ENCODE measurements around the gene UCK2.

Gene UCK2

GRCh38 chr1:165871311-165872067, 44.1 kb downstream of the UCK2 start:
- peaks cover 38 to 82% (median 76%) of the 10 kb centered on the region in 10 experiments for H3K4me1 ChIP-seq
- H3K4me2 ChIP-seq: peak overlapping the region; percentile 74 to 93 (median 85)
- H4K20me1 ChIP-seq: peaks cover 0 to 89% (median 64%) of the 10 kb centered on the region in 11 experiments; a peak in 18 of 22 replicates
- peak overlapping the region in 3 of 10 experiments; percentile 1 to 31 (median 25); a peak in 5 of 20 replicates for H3K4me3 ChIP-seq
- H3K36me3 ChIP-seq: peaks cover 0 to 27% (median 14%) of the 10 kb centered on the region in 11 experiments; a peak in 15 of 22 replicates
- H3K9ac ChIP-seq: peak overlapping the region; percentile 7 to 75 (median 72); a peak in 18 of 22 replicates
- H3K27me3 ChIP-seq: peaks cover 0 to 21% (median 12%) of the 10 kb centered on the region in 11 experiments; a peak in 11 of 22 replicates
- TF ChIP-seq Cebpa-rat (IDR thresholded peaks at IDR 0.05): peak in 8 of 11 experiments; percentile 44 to 89 (median 76); a peak in 13 of 22 replicates
- peak overlapping the region in 10 of 11 experiments; percentile 1 to 89 (median 85); a peak in 18 of 22 replicates for H3K27ac ChIP-seq
- H3K9me3 ChIP-seq (replicated peaks in 1 of 11): peaks cover 18 to 28% (median 21%) of the 10 kb centered on the region in 11 experiments

- Histone ChIP-seq H3K36me3 (peaks cover 0 to 38% (median 25%) of the 10 kb centered on the region in 11 experiments; a peak in 17 of 22 replicates), H3K27ac (no peak overlapping the region), H3K4me3 (peak overlapping the region in 1 of 10 experiments; percentile 10; a peak in 2 of 20 replicates), H3K27me3 (peaks cover 0 to 21% (median 12%) of the 10 kb centered on the region in 11 experiments; a peak in 11 of 22 replicates), H3K4me2 (peak overlapping the region in 7 of 11 experiments; percentile 20 to 88 (median 81); a peak in 10 of 22 replicates), H3K9me3 (replicated peaks in 1 of 11) (peaks cover 18 to 40% (median 36%) of the 10 kb centered on the region in 11 experiments), H3K4me1 (peaks cover 45 to 88% (median 78%) of the 10 kb centered on the region in 10 experiments), H4K20me1 (peaks cover 0 to 89% (median 56%) of the 10 kb centered on the region in 11 experiments; a peak in 18 of 22 replicates), H3K9ac (no peak overlapping the region)
- no peak for TF ChIP-seq Cebpa-rat (IDR thresholded peaks at IDR 0.05)
These were observed 46.1 kb downstream of the UCK2 start for GRCh38 chr1:165873481-165873880.

DNA sequence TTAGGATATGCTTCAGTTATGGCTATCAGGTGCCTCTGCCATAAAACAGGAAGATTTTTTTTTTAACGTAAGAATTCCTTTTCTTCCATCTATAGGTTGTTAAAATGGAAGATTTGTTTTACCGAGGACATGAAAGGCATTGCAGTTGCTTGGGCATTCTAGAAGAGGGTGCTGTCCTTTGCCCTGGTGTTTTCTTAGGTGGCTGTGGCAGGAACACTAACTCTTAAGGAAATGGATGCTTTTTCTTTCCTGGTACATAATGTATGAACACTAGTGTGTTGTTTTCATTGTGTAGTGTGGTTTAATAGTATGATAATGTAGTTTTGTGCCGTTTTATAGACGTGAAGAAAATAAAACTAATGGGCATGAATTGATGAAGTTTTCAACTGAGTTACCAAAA, 47.2 kb downstream of the UCK2 start:
- Histone ChIP-seq H3K9ac (no peak overlapping the region), H4K20me1 (peaks cover 0 to 89% (median 63%) of the 10 kb centered on the region in 11 experiments; a peak in 18 of 22 replicates), H3K36me3 (peaks cover 0 to 45% (median 33%) of the 10 kb centered on the region in 11 experiments; a peak in 17 of 22 replicates), H3K27ac (no peak overlapping the region), H3K4me3 (no peak overlapping the region), H3K27me3 (peaks cover 0 to 21% (median 12%) of the 10 kb centered on the region in 11 experiments; a peak in 11 of 22 replicates), H3K9me3 (replicated peaks in 1 of 11) (peaks cover 18 to 47% (median 44%) of the 10 kb centered on the region in 11 experiments), H3K4me1 (peaks cover 41 to 79% (median 68%) of the 10 kb centered on the region in 10 experiments), H3K4me2 (peak overlapping the region in 9 of 11 experiments; percentile 58 to 88 (median 81); a peak in 17 of 22 replicates)
- no peak for TF ChIP-seq Cebpa-rat (IDR thresholded peaks at IDR 0.05)

DNA sequence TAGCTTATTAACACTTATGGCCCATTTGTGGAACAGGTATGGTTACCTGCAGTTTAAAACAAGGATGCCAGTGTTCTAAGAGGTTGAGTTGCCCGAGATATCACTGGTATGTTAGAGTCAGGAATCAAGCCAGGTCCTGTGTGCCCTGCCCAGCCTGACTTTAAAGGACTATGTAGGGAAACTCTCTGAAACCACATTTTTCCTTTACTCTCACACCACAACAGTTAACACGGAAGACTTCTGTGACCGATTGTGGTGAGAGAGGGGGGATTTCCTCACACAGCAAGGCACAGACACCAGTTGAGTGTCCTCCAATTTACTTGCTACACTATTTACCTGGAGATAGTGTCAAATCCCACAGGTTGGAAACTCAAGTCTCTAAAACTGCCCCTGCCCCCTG, 47.8 kb downstream of the UCK2 start:
- H4K20me1 ChIP-seq: peaks cover 0 to 93% (median 64%) of the 10 kb centered on the region in 11 experiments; a peak in 18 of 22 replicates
- peak overlapping the region; percentile 15 to 88 (median 79); a peak in 21 of 22 replicates for H3K4me2 ChIP-seq
- H3K9ac ChIP-seq: peak overlapping the region in 2 of 11 experiments; percentile 2 to 14; a peak in 3 of 22 replicates
- peaks cover 0 to 21% (median 12%) of the 10 kb centered on the region in 11 experiments; a peak in 11 of 22 replicates for H3K27me3 ChIP-seq
- H3K4me3 ChIP-seq: no peak overlapping the region
- H3K27ac ChIP-seq: 0 out of 22 replicates have a peak overlapping the region, but pooled peaks of 1 of the 11 experiments have one; percentile 2
- TF ChIP-seq Cebpa-rat (IDR thresholded peaks at IDR 0.05): no peak
- H3K36me3 ChIP-seq: peaks cover 0 to 45% (median 34%) of the 10 kb centered on the region in 11 experiments; a peak in 17 of 22 replicates
- peaks cover 18 to 48% (median 44%) of the 10 kb centered on the region in 11 experiments for H3K9me3 ChIP-seq (replicated peaks in 1 of 11)
- peaks cover 39 to 74% (median 63%) of the 10 kb centered on the region in 10 experiments for H3K4me1 ChIP-seq

DNA sequence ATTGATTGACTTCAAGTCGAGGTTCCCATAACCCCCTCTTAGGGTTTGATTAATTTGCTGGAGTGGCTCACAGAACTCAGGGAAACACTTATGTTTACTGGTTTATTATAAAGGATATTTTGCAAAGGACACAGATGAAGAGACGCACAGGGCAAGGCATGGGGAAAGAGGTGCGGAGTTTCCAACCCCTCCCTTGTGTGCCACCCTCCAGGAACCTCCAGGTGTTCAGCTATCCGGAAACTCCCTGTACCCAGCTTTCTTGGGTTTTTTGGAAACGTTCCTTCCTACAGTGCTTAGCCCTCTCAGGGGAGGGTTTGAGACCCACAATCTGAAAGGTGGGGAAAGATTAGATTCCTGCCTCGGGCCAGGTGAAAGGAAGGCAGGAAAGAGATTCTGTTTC, 48.2 kb downstream of the UCK2 start:
- H3K36me3 ChIP-seq: peaks cover 0 to 45% (median 34%) of the 10 kb centered on the region in 11 experiments; a peak in 17 of 22 replicates
- peaks cover 35 to 70% (median 59%) of the 10 kb centered on the region in 10 experiments for H3K4me1 ChIP-seq
- H4K20me1 ChIP-seq: peaks cover 0 to 95% (median 69%) of the 10 kb centered on the region in 11 experiments; a peak in 18 of 22 replicates
- H3K27me3 ChIP-seq: peaks cover 0 to 21% (median 12%) of the 10 kb centered on the region in 11 experiments; a peak in 11 of 22 replicates
- H3K9me3 ChIP-seq (replicated peaks in 1 of 11): peaks cover 18 to 49% (median 45%) of the 10 kb centered on the region in 11 experiments
- H3K4me2 ChIP-seq: peak overlapping the region; percentile 15 to 88 (median 79); a peak in 19 of 22 replicates
- H3K4me3 ChIP-seq: no peak overlapping the region
- H3K27ac ChIP-seq: peak overlapping the region in 1 of 11 experiments; percentile 2; a peak in 1 of 22 replicates
- no peak for TF ChIP-seq Cebpa-rat (IDR thresholded peaks at IDR 0.05)
- H3K9ac ChIP-seq: peak overlapping the region in 2 of 11 experiments; percentile 2 to 14; a peak in 3 of 22 replicates

DNA sequence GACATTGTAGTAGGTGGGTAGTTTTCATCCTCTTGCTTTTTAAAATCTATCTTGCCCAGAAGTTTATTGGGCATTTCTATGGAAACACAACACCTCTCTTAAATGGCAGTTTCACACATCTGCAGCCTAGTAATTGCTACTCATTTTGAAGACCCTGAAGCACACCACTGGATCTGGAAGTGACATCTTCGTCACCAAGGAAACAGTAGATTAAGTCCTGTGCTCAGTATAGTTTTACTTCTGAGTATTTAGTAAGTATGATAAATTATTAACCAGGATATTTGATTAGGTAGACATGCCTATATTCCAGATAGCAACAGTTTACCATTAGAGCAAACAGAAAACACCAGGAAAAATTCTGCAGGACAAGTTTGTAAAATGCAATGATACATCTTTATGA, 48.7 kb downstream of the UCK2 start:
- Histone ChIP-seq H4K20me1 (peaks cover 0 to 96% (median 74%) of the 10 kb centered on the region in 11 experiments; a peak in 19 of 22 replicates), H3K9ac (no peak overlapping the region), H3K36me3 (peaks cover 0 to 46% (median 34%) of the 10 kb centered on the region in 11 experiments; a peak in 17 of 22 replicates), H3K9me3 (replicated peaks in 1 of 11) (peaks cover 18 to 53% (median 45%) of the 10 kb centered on the region in 11 experiments), H3K4me2 (peak overlapping the region in 9 of 11 experiments; percentile 58 to 88 (median 81); a peak in 18 of 22 replicates), H3K4me3 (no peak overlapping the region), H3K4me1 (peaks cover 30 to 64% (median 54%) of the 10 kb centered on the region in 10 experiments), H3K27ac (no peak overlapping the region; a peak in 1 of 22 replicates), H3K27me3 (peaks cover 0 to 21% (median 12%) of the 10 kb centered on the region in 11 experiments; a peak in 11 of 22 replicates)
- TF ChIP-seq Cebpa-rat (IDR thresholded peaks at IDR 0.05): no peak

- H3K36me3 ChIP-seq: peaks cover 0 to 59% (median 35%) of the 10 kb centered on the region in 11 experiments; a peak in 17 of 22 replicates
- peaks cover 18 to 54% (median 43%) of the 10 kb centered on the region in 10 experiments for H3K4me1 ChIP-seq
- peak overlapping the region in 7 of 11 experiments; percentile 18 to 60 (median 47); a peak in 10 of 22 replicates for H3K4me2 ChIP-seq
- H3K4me3 ChIP-seq: no peak overlapping the region
- H3K9ac ChIP-seq: no peak overlapping the region
- peaks cover 18 to 53% (median 45%) of the 10 kb centered on the region in 11 experiments for H3K9me3 ChIP-seq (replicated peaks in 1 of 11)
- no peak for TF ChIP-seq Cebpa-rat (IDR thresholded peaks at IDR 0.05)
- peaks cover 0 to 21% (median 12%) of the 10 kb centered on the region in 11 experiments; a peak in 11 of 22 replicates for H3K27me3 ChIP-seq
- H4K20me1 ChIP-seq: peaks cover 0 to 100% (median 79%) of the 10 kb centered on the region in 11 experiments; a peak in 19 of 22 replicates
- no peak overlapping the region; a peak in 1 of 22 replicates for H3K27ac ChIP-seq
These were observed 50.0 kb downstream of the UCK2 start for GRCh38 chr1:165877411-165877810.

Measured in BLaER1 treated with 17β-estradiol and CSF1 and Interleukin-3, amounts not matched to agents 10 nM and 100 nM (cell line).